DMS114 treated with DMSO at 0.1 percent for 48 hours (cell line): ENCODE data around the gene NEAT1.
"Not testable (repeated sequence)": the region's sequence is repeated elsewhere in the genome, so short reads cannot be mapped to it uniquely, and the experiment has no call there.

ENCODE experiments used
- DNase-seq: peaks from one replicate; lab custom pipeline; 2025; ENCODE audit not compliant: unreplicated experiment; lab: John Stamatoyannopoulos, UW

The NEAT1 gene

GRCh38 chr11:65448418-65449105 lies 26.0 kb downstream of the NEAT1 start:
- no peak for DNase-seq

- not testable (repeated sequence) for DNase-seq
Observed at GRCh38 chr11:65451301-65451700, 28.7 kb downstream of the NEAT1 start.

- not testable (repeated sequence) for DNase-seq
Observed at GRCh38 chr11:65452259-65452658, 29.7 kb downstream of the NEAT1 start.

GRCh38 chr11:65452806-65453490 lies 30.4 kb downstream of the NEAT1 start:
- no peak for DNase-seq

GRCh38 chr11:65454311-65454695 lies 31.7 kb downstream of the NEAT1 start:
- no peak for DNase-seq

- peak; percentile 78 for DNase-seq
Observed at GRCh38 chr11:65454696-65455456, 32.3 kb downstream of the NEAT1 start.

GRCh38 chr11:65456418-65456817 lies 33.8 kb downstream of the NEAT1 start:
- DNase-seq, result no peak

- no peak for DNase-seq
Observed at GRCh38 chr11:65459552-65459951, 37.0 kb downstream of the NEAT1 start.

GRCh38 chr11:65465471-65465870 lies 42.9 kb downstream of the NEAT1 start:
- DNase-seq, result not testable (repeated sequence)

- not testable (repeated sequence) for DNase-seq
Observed at GRCh38 chr11:65467306-65467705, 44.7 kb downstream of the NEAT1 start.

GRCh38 chr11:65468874-65469333 lies 46.3 kb downstream of the NEAT1 start:
- no peak for DNase-seq

- DNase-seq, result no peak
Observed at GRCh38 chr11:65470433-65471049, 47.9 kb downstream of the NEAT1 start.

- DNase-seq, result no peak
Observed at GRCh38 chr11:65471447-65471891, 48.9 kb downstream of the NEAT1 start.

GRCh38 chr11:65472588-65473277 lies 50.1 kb downstream of the NEAT1 start:
- not testable (repeated sequence) for DNase-seq

GRCh38 chr11:65473278-65473860 lies 50.8 kb downstream of the NEAT1 start:
- DNase-seq, result no peak

GRCh38 chr11:65474864-65475263 lies 52.3 kb downstream of the NEAT1 start:
- DNase-seq, result no peak

GRCh38 chr11:65476632-65477148 lies 54.1 kb downstream of the NEAT1 start:
- DNase-seq, result no peak

GRCh38 chr11:65477149-65477965 lies 54.8 kb downstream of the NEAT1 start:
- DNase-seq, result peak; percentile 86
